Renal cortex interstitium (tissue), 11 donors: Measurements from ENCODE around the gene APC2. TPM values are rescaled to one million over a fixed set of nuclear protein-coding genes. Genes with fewer than 3 reads are reported as not detected.
"Not testable (repeated sequence)": the region's sequence is repeated elsewhere in the genome, so short reads cannot be mapped to it uniquely, and the experiment has no call there.

Source experiments
- DNase-seq, 11 donors: peaks; one replicate each; pipeline ENCODE4 v3.0.0-alpha.2; 2013; ENCODE audit warnings: low read depth in 9 of 11, low spot score in 4 of 11; ENCODE audit errors: extremely low read depth in 1 of 11
- polyA plus RNA-seq, 3 donors: library from polyadenylated mRNA; unstranded; fragments of 120-200 nt; gene quantifications; one replicate each; pipeline ENCODE4 v1.2.1, GENCODE V29; 2013; ENCODE audit not compliant: insufficient read length in 3 of 3

The APC2 gene
- polyA plus RNA-seq, 3 donors, result 1.2 to 1.9 (median 1.5) TPM

- DNase-seq, result no peak
These were observed 39.1 kb upstream of the APC2 start for GRCh38 chr19:1410789-1411188.

- DNase-seq, result no peak
These were observed 38.4 kb upstream of the APC2 start for GRCh38 chr19:1411255-1412191.

- DNase-seq, result no peak
These were observed 37.5 kb upstream of the APC2 start for GRCh38 chr19:1412323-1412923.

- DNase-seq, result no peak
These were observed 36.7 kb upstream of the APC2 start for GRCh38 chr19:1412995-1413800.

- DNase-seq, result no peak
These were observed 33.7 kb upstream of the APC2 start for GRCh38 chr19:1416014-1416841.

GRCh38 chr19:1417145-1417544 lies 32.8 kb upstream of the APC2 start:
- no peak for DNase-seq

- DNase-seq, result no peak
These were observed 32.0 kb upstream of the APC2 start for GRCh38 chr19:1417681-1418495.

GRCh38 chr19:1418496-1418775 lies 31.5 kb upstream of the APC2 start:
- no peak for DNase-seq

GRCh38 chr19:1418951-1419738 lies 30.8 kb upstream of the APC2 start:
- DNase-seq, result no peak

- not testable (repeated sequence) for DNase-seq
These were observed 29.8 kb upstream of the APC2 start for GRCh38 chr19:1420085-1420484.

- DNase-seq, result no peak
These were observed 29.3 kb upstream of the APC2 start for GRCh38 chr19:1420590-1420989.

GRCh38 chr19:1421218-1421957 lies 28.5 kb upstream of the APC2 start:
- DNase-seq, result no peak

- DNase-seq, result no peak
These were observed 28.0 kb upstream of the APC2 start for GRCh38 chr19:1421958-1422305.

- no peak for DNase-seq
These were observed 27.6 kb upstream of the APC2 start for GRCh38 chr19:1422360-1422759.

GRCh38 chr19:1422943-1423342 lies 27.0 kb upstream of the APC2 start:
- DNase-seq, result no peak

- no peak for DNase-seq
These were observed 26.3 kb upstream of the APC2 start for GRCh38 chr19:1423436-1424191.
